B cell (primary cell): ENCODE data around the gene CLGN.

Source experiments
- EZH2 ChIP-seq: IDR thresholded peaks from 2 replicates; pipeline ENCODE4 v1.6.1; 2012; ENCODE audit warnings: borderline replicate concordance, low read depth, mild to moderate bottlenecking, moderate library complexity, low read length; ENCODE audit not compliant: insufficient read depth, poor library complexity, severe bottlenecking
- TF ChIP-seq, protein P1 (sequence below): fragments of 200-600 bp; IDR thresholded peaks from one replicate; pipeline ENCODE4 v1.8.0; 2022; ENCODE audit warnings: antibody characterized with exemption, mild to moderate bottlenecking

DNA sequence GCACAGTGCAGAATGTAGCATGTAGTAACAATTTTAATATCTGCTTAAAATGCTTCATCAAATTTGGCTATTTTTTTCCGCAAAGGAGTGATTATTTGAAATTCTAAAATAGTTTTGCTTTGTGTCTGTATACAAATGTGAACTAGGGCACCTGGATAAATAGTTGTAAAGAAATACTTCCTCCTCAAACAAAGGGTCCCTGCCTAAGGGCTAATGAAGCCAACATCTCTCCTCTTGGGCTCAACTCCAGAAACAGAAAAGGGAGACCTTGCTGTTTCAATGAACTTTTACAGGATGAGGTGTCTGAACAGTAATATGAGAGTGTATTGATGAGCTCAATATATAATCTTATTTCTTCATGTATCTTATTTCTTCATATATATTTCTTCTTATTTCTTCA, 84.8 kb downstream of the CLGN start:
- TF ChIP-seq, protein P1, sequence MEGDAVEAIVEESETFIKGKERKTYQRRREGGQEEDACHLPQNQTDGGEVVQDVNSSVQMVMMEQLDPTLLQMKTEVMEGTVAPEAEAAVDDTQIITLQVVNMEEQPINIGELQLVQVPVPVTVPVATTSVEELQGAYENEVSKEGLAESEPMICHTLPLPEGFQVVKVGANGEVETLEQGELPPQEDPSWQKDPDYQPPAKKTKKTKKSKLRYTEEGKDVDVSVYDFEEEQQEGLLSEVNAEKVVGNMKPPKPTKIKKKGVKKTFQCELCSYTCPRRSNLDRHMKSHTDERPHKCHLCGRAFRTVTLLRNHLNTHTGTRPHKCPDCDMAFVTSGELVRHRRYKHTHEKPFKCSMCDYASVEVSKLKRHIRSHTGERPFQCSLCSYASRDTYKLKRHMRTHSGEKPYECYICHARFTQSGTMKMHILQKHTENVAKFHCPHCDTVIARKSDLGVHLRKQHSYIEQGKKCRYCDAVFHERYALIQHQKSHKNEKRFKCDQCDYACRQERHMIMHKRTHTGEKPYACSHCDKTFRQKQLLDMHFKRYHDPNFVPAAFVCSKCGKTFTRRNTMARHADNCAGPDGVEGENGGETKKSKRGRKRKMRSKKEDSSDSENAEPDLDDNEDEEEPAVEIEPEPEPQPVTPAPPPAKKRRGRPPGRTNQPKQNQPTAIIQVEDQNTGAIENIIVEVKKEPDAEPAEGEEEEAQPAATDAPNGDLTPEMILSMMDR: no peak
- TF ChIP-seq EZH2: no peak
